H9 (cell line): ENCODE measurements around the gene C3orf49. TPM values are rescaled to one million over a fixed set of nuclear protein-coding genes. Genes with fewer than 3 reads are reported as not detected.
A peak's percentile ranks its signal among the peaks of the same experiment; 100 is the strongest.

Experiments
- DNase-seq: peaks from one replicate; pipeline ENCODE4 v3.0.0-alpha.2; 2017
- H2AFZ ChIP-seq: one replicate; pipeline ENCODE4 v1.6.1; 2013; ENCODE audit warnings: mild to moderate bottlenecking, low read length, control low read depth, moderate library complexity
- H2AK5ac ChIP-seq: 2 replicates; pipeline ENCODE4 v1.6.1; 2013; ENCODE audit warnings: low read length, control low read depth, mixed read lengths; ENCODE audit not compliant: insufficient read length
- H2BK120ac ChIP-seq: one replicate; pipeline ENCODE4 v1.6.1; 2013; ENCODE audit warnings: low read depth, mild to moderate bottlenecking, low read length, control low read depth, inconsistent platforms; ENCODE audit not compliant: poor library complexity, severe bottlenecking
- H2BK12ac ChIP-seq: 2 replicates; pipeline ENCODE4 v1.6.1; 2013; ENCODE audit warnings: low read length, control low read depth, mixed read lengths, low read depth; ENCODE audit not compliant: insufficient read length
- H2BK15ac ChIP-seq: 2 replicates; pipeline ENCODE4 v1.6.1; 2013; ENCODE audit warnings: low read depth, low read length, control low read depth
- H2BK20ac ChIP-seq: one replicate; pipeline ENCODE4 v1.6.1; 2013; ENCODE audit warnings: low read depth, mild to moderate bottlenecking, low read length, control low read depth, inconsistent platforms; ENCODE audit not compliant: poor library complexity, severe bottlenecking
- H2BK5ac ChIP-seq: 2 replicates; pipeline ENCODE4 v1.6.1; 2013; ENCODE audit warnings: low read length, control low read depth, mixed read lengths; ENCODE audit not compliant: insufficient read length
- H3K14ac ChIP-seq: 2 replicates; pipeline ENCODE4 v1.6.1; 2013; ENCODE audit warnings: low read length, control low read depth; ENCODE audit not compliant: insufficient read depth
- H3K18ac ChIP-seq: 2 replicates; pipeline ENCODE4 v1.6.1; 2013; ENCODE audit warnings: low read depth, mild to moderate bottlenecking, mixed read lengths, low read length, control low read depth; ENCODE audit not compliant: insufficient read length
- H3K23ac ChIP-seq: 2 replicates; pipeline ENCODE4 v1.6.1; 2013; ENCODE audit warnings: low read length, control low read depth, mixed read lengths, low read depth; ENCODE audit not compliant: insufficient read length
- H3K23me2 ChIP-seq: 2 replicates; pipeline ENCODE4 v1.6.1; 2013; ENCODE audit warnings: low read depth, mild to moderate bottlenecking, mixed read lengths, low read length, control low read depth; ENCODE audit not compliant: insufficient read length, poor library complexity, severe bottlenecking
- H3K27ac ChIP-seq: 2 replicates; pipeline ENCODE4 v1.5.1; 2013; ENCODE audit warnings: low read length, control low read depth, mixed read lengths, low read depth; ENCODE audit not compliant: insufficient read length
- H3K27me3 ChIP-seq: 2 replicates; pipeline ENCODE4 v1.6.1; 2013; ENCODE audit warnings: low read length, control low read depth, inconsistent platforms; ENCODE audit not compliant: insufficient read depth
- H3K4ac ChIP-seq: 2 replicates; pipeline ENCODE4 v1.6.1; 2013; ENCODE audit warnings: low read depth, mild to moderate bottlenecking, control low read depth, inconsistent platforms, low read length, moderate library complexity
- H3K4me1 ChIP-seq: 2 replicates; pipeline ENCODE4 v1.6.1; 2013; ENCODE audit warnings: low read length, control low read depth, inconsistent platforms; ENCODE audit not compliant: insufficient read depth
- H3K4me2 ChIP-seq: 2 replicates; pipeline ENCODE4 v1.6.1; 2013; ENCODE audit warnings: low read length, control low read depth, mixed read lengths; ENCODE audit not compliant: insufficient read length, insufficient read depth
- H3K56ac ChIP-seq: 2 replicates; pipeline ENCODE4 v1.6.1; 2013; ENCODE audit warnings: low read depth, mild to moderate bottlenecking, mixed read lengths, low read length, control low read depth; ENCODE audit not compliant: insufficient read length
- H3K79me1 ChIP-seq: 2 replicates; pipeline ENCODE4 v1.6.1; 2013; ENCODE audit warnings: low read depth, mild to moderate bottlenecking, moderate library complexity, low read length, control low read depth, inconsistent platforms; ENCODE audit not compliant: insufficient read depth, poor library complexity, severe bottlenecking
- H3K79me2 ChIP-seq: 2 replicates; pipeline ENCODE4 v1.6.1; 2013; ENCODE audit warnings: low read length, control low read depth, inconsistent platforms; ENCODE audit not compliant: insufficient read depth
- H3K9ac ChIP-seq: 2 replicates; pipeline ENCODE4 v1.6.1; 2013; ENCODE audit warnings: low read length, control low read depth, mixed read lengths; ENCODE audit not compliant: insufficient read length; ENCODE audit errors: extremely low read depth
- H3K9me3 ChIP-seq: one replicate; pipeline ENCODE4 v1.6.1; 2013; ENCODE audit warnings: low read depth, low read length, inconsistent platforms; ENCODE audit not compliant: control insufficient read depth
- H3T11ph ChIP-seq: one replicate; pipeline ENCODE4 v1.6.1; 2013; ENCODE audit warnings: mild to moderate bottlenecking, low read length, control low read depth, inconsistent platforms
- H4K20me1 ChIP-seq: one replicate; pipeline ENCODE4 v1.6.1; 2013; ENCODE audit not compliant: control insufficient read depth, insufficient read length, insufficient read depth
- H4K5ac ChIP-seq: 2 replicates; pipeline ENCODE4 v1.6.1; 2013; ENCODE audit warnings: low read depth, mild to moderate bottlenecking, mixed read lengths, low read length, control low read depth; ENCODE audit not compliant: insufficient read length
- H4K8ac ChIP-seq: replicated peaks from 2 replicates; pipeline ENCODE4 v1.6.1; 2013; ENCODE audit warnings: low read length, control low read depth, mixed read lengths, low read depth; ENCODE audit not compliant: insufficient read length
- H4K91ac ChIP-seq: 2 replicates; pipeline ENCODE4 v1.6.1; 2013; ENCODE audit warnings: low read depth, mild to moderate bottlenecking, moderate library complexity, mixed read lengths, low read length, control low read depth; ENCODE audit not compliant: insufficient read length
- H3K27ac Mint-ChIP-seq, 3 experiments: 2 replicates in 2 of 3; 3 replicates in 1 of 3; pipeline ENCODE4 v1.8.0; 2020 to 2021; ENCODE audit warnings: mixed read lengths in 3 of 3, mild to moderate bottlenecking in 1 of 3, moderate library complexity in 1 of 3
- H3K27me3 Mint-ChIP-seq: 2 replicates; pipeline ENCODE4 v1.8.0; 2021; ENCODE audit warnings: low read depth, mild to moderate bottlenecking, moderate library complexity, mixed read lengths
- H3K36me3 Mint-ChIP-seq, 3 experiments: 2 replicates in 2 of 3; 3 replicates in 1 of 3; pipeline ENCODE4 v1.8.0; 2020 to 2021; ENCODE audit warnings: low read depth in 3 of 3, mixed read lengths in 3 of 3; ENCODE audit not compliant: insufficient read depth in 1 of 3
- H3K4me1 Mint-ChIP-seq, 2 experiments: 2 replicates each; pipeline ENCODE4 v1.8.0; 2020; ENCODE audit warnings: mixed read lengths in 2 of 2
- H3K4me3 Mint-ChIP-seq, 2 experiments: 2 replicates in 1 of 2; 3 replicates in 1 of 2; pipeline ENCODE4 v1.8.0; 2020 to 2021; ENCODE audit warnings: mild to moderate bottlenecking in 2 of 2, mixed read lengths in 2 of 2, moderate library complexity in 1 of 2
- H3K9me3 Mint-ChIP-seq, 2 experiments: 2 replicates in 1 of 2; 3 replicates in 1 of 2; pipeline ENCODE4 v1.8.0; 2020; ENCODE audit warnings: mild to moderate bottlenecking in 2 of 2, mixed read lengths in 2 of 2, moderate library complexity in 1 of 2
- WGBS: extraction: QIAGEN DNeasy Blood & Tissue Kit; methylation state at CpG from one replicate; pipeline ENCODE4 v1.1.7; 2013; ENCODE audit warnings: missing lambda C conversion rate, low lambda C conversion rate, mixed read lengths; ENCODE audit not compliant: insufficient read length; ENCODE audit errors: extremely low coverage; 5-methylcytosine and 5-hydroxymethylcytosine counted together
- total RNA-seq: library from RNA; stranded (reverse); gene quantifications from 2 replicates; pipeline ENCODE4 v1.2.1, GENCODE V29; 2021
- TF ChIP-seq, protein P1 (sequence below): fragments of 200-600 bp; sonication (generic); conservative IDR thresholded peaks from 3 replicates; pipeline ENCODE4 v1.8.0; 2021; ENCODE audit warnings: antibody characterized with exemption, mild to moderate bottlenecking

Gene C3orf49
- total RNA-seq, 1 experiment from 2014 or later = not detected

DNA sequence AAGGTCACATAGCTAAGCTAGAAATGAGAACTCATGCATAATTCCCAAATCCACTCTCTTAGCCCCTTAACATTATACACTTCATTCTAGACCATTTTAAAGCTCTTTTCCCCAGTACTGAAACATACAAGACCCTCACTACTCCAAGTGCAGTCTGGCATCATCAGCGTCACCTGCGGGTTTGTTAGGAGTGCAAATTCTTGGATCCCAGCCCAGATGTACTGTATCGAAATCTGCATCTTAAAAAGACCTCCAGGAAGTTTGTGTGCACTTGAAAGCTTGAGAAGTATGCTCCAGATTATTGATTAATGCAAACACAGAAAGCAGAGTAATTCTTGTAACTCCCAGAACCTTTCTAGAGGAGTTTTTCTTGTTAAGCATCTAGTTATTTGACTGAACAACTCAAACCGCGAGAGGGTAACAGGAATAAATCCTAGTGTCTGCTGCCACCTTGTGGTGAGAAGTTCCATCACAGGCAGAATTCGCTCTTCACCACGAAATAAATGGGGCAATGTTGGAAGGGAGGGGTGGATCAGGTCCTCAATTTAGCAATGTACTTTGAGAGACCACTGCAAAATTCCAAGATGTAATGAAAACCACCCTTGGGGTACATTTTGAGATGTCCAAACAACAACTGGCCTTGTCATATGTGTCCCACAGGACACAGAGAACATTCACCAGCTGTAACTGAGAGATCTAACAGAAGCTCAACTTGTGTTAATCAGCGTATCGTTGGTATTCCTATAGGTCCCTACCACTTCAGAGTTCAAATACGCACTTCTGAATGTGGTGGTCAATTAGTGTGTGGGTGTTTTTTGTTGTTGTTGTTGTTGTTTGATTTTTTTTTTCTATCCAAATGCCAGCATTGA lies 583 bp upstream of the C3orf49 start:
- Histone ChIP-seq H4K8ac (no peak overlapping the region), H3K27ac (no peak overlapping the region), H3K79me2 (no peaks in the 10 kb centered on the region), H2BK20ac (no peak overlapping the region), H3K14ac (no peak overlapping the region), H3K18ac (no peak overlapping the region), H3K79me1 (no peaks in the 10 kb centered on the region), H3K56ac (no peak overlapping the region), H3K23ac (no peak overlapping the region), H3K4me2 (no peak overlapping the region), H3K23me2 (no peaks in the 10 kb centered on the region), H2BK15ac (no peak overlapping the region), H2BK12ac (no peak overlapping the region), H3K4me1 (0 out of 2 replicates have a peak, but pooled peaks cover 3% of the 10 kb centered on the region), H4K91ac (no peak overlapping the region), H3K4ac (no peak overlapping the region), H2BK120ac (no peak overlapping the region), H2BK5ac (no peak overlapping the region), H2AFZ (no peak overlapping the region), H3K9me3 (no peaks in the 10 kb centered on the region), H3K27me3 (no peaks in the 10 kb centered on the region), H2AK5ac (no peak overlapping the region), H4K5ac (no peak overlapping the region), H4K20me1 (no peaks in the 10 kb centered on the region), H3K9ac (no peak overlapping the region), H3T11ph (no peak overlapping the region)
- no peak overlapping the region for H3K27ac Mint-ChIP-seq
- TF ChIP-seq, protein P1, sequence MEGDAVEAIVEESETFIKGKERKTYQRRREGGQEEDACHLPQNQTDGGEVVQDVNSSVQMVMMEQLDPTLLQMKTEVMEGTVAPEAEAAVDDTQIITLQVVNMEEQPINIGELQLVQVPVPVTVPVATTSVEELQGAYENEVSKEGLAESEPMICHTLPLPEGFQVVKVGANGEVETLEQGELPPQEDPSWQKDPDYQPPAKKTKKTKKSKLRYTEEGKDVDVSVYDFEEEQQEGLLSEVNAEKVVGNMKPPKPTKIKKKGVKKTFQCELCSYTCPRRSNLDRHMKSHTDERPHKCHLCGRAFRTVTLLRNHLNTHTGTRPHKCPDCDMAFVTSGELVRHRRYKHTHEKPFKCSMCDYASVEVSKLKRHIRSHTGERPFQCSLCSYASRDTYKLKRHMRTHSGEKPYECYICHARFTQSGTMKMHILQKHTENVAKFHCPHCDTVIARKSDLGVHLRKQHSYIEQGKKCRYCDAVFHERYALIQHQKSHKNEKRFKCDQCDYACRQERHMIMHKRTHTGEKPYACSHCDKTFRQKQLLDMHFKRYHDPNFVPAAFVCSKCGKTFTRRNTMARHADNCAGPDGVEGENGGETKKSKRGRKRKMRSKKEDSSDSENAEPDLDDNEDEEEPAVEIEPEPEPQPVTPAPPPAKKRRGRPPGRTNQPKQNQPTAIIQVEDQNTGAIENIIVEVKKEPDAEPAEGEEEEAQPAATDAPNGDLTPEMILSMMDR = peak; percentile 93
- no CpG with 5 or more reads among the region's 10 CpGs for WGBS
- no peaks in the 10 kb centered on the region for H3K27me3 Mint-ChIP-seq
- H3K4me1 Mint-ChIP-seq = peaks cover 15 to 22% of the 10 kb centered on the region in 2 experiments
- no peaks in the 10 kb centered on the region for H3K36me3 Mint-ChIP-seq
- no peak overlapping the region for H3K4me3 Mint-ChIP-seq
- H3K9me3 Mint-ChIP-seq = no peaks in the 10 kb centered on the region
- DNase-seq = peak; percentile 49
